Activated T-helper 1 cell treated with anti-CD3 and anti-CD28 coated beads, Interleukin-2, amount 50 U/mL, for 16 hours (primary cell): ENCODE data around the gene GATA2.

ENCODE experiments used
- DNase-seq, 2 donors: peaks; one replicate each; pipeline ENCODE4 v3.0.0-alpha.2; 2020; ENCODE audit warnings: low read depth in 1 of 2, low spot score in 1 of 2

The GATA2 gene

GRCh38 chr3:128492671-128493569, at the start of gene GATA2:
GATA2 (minus strand) TSS chr3:128493201; CDS start chr3:128487031, 6,170 bp downstream.
- DNase-seq: no peak

DNA sequence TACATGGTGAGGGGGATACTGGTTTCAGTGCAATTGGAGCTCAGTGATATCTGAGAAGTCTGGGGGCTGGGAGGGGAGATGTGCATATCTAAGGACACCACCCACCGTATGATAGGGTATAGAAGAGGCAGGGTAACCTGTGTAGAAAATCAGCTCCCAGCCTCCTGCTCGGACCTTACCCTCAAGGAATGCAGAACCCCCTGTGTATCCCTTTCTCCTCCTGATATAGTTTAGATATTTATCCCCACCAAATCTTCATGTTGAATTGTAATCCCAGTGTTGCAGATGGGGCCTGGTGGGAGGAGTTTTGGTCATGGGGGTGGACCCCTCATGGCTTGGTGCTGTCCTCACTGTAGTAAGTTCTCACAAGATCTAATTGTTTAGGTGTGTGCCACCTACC, 48.2 kb upstream of the GATA2 start:
- no peak for DNase-seq

DNA sequence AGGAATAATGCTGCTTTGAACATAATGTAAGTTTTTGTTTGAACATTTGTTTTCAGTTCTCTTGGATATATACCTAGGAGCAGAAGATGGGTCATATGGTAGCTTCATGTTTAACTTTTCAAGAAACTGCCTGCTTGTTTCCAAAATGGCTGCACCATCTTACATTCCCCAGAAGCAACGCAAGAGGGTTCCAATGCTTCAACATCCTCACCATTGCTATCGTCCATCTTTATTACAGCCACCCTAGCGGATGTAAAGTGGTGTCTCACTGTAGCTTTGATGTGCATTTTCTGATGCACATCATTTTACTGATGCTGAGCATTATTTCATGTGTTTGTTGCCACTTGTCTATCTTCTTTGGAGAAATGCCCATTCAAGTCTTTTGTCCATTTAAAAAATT, 46.4 kb upstream of the GATA2 start:
- no peak for DNase-seq

DNA sequence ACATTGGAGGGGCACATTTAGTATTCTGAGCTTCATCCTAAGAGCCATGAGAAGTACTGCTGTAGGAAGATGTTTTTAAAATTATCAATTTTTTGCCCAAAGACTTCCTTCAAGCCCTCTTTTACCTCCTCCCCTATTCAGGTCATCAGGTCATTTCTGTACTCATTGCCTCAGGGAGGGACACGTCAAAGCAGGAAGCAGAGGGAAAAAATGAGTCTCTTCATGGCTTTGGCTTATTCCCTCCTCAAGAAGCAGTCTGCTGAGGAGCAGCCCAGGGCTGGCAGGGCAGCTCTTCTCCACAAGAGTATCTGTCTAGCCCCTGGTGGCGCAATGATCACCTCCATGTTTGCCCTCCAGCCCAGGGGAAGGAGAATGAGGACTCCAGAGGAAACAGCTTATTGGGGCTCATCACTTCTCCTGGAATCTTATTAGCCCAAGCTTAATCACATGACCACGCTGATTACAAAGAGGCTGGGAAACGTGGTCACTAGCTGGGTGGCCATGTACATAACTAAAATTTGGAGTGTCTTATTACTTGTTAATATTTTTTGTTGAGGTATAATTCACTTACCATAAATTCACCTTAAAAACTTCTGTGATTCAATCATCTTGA, 44.2 kb upstream of the GATA2 start:
- no peak for DNase-seq

- no peak for DNase-seq
These were observed 39.3 kb upstream of the GATA2 start for GRCh38 chr3:128532012-128532983.

DNA sequence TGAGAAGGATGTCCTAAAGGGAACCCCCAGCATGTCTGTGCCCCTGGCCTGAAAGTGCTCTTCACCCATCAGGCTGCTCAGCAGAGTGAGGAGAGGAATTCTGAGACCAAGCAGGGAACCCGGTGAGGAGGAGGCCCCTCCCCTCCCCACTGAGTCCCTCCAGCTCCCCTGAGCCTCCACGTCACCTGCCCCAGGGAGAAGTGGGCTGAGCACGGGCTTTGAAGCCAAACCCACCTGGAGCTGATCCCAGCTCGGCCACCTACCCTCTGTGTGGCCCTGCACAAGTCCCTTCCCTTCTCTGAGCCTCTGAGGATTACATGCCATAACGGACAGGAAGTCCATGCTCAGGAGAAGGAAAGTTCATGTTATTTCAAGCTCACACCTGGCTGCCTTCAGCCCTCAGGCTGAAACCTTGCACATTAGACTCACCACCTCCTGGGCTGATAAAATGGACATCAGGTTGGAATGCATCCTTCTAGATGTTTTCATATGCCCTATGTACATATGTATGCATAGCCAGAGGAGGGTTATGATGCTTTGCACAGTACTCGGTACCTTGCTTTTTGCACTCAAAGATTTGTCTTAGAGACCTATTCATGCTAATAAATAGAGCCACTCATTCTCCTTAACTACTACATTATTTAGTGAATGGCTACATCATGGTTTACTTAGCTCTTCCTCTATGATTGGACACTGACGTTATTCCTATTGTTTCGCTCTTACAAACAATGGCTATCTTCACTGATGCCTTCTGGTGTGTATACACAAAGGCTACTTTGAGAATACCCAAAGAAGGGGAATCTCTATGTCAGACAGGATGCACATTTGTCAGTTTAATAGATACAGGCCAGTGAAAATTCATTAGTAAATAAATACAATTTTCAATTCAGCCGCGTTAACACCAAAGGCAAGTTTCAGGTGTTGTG, 31.6 kb upstream of the GATA2 start:
- no peak for DNase-seq

DNA sequence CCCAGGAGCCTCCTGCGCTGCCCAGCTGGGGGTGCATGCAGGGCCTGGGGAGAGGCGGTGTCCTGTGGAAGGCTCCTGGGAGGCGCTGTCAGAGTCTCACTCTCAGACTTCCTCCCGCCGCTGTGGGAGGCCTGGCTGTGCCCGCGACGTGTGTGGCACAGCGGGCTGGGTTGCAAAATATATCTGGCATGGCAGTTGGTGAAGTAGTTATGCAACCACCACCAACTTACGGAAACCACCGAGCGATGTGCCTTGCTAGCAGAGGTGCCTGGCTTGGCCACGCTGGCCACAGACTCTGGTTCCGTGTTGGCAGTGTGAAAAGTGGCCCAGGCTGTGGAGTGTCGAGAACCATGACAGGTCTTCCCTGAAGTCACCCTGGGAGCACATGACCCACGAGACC, 30.6 kb upstream of the GATA2 start:
- DNase-seq: no peak

GRCh38 chr3:128521715-128522114, 28.7 kb upstream of the GATA2 start:
- no peak for DNase-seq

DNA sequence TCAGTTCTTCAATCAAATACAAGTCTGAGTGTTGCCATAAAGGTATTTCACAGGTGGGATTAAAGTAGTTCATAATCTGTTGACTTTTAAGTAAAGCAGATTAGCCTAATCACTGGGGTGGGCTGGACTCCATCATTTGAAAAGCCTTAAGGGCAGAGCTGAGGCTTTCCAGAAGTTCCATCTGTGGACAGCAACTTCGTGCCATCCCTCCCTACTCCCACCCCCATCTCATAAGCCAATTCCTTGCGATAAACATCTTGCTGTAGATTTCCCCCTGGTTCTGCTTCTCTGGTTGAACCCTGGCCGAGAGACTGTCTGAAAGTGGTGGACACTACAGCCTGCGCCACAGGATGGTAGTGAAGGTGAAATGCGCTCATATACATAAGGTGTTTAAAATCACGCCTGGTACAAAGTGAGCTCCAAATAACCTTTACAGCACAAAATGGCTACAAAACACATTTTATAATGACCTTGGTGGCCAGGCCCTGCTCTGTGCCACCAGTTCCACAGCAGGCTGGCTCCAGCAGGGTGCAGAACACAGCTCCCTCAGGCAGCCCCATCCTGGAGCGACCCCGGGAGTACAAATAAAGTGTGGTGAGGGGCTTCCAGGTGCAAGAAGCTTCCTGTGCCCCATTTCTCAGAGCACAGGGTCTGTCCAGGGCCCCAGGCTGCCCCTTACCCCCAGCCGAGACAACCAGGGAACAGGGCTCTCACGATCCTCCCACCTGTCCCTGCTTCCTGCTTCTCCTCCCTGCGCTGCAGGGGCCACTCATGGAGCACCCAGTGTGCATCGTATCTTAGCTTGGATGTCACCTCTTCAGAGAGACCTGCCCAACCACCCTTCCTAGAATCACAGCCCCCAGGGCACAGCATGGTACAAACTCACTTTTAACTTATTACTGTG, 25.8 kb upstream of the GATA2 start:
- no peak for DNase-seq

- DNase-seq: no peak
These were observed 24.6 kb upstream of the GATA2 start for GRCh38 chr3:128517648-128518047.

- no peak for DNase-seq
These were observed 23.0 kb upstream of the GATA2 start for GRCh38 chr3:128515967-128516366.

GRCh38 chr3:128508852-128509251, 15.9 kb upstream of the GATA2 start:
- DNase-seq: no peak

DNA sequence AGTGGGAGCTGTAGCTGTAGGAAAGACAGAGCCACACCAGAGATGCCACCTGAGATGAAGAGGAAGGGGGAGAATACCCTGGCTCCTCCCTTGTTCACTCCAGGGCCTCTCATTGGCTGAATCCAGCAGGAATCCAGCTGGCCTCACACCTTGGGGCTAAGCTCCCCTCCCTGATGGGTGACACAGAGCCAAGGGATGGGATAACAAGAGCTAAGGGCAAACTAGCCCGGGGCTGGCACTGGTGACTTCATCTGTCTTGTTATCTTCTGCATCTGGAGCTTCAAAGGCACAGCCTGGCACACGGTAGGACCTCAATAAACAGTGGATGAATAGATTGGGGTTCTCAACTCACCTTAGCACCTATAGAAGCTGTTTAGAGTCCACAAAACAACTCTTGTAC, 13.8 kb upstream of the GATA2 start:
- DNase-seq: no peak

DNA sequence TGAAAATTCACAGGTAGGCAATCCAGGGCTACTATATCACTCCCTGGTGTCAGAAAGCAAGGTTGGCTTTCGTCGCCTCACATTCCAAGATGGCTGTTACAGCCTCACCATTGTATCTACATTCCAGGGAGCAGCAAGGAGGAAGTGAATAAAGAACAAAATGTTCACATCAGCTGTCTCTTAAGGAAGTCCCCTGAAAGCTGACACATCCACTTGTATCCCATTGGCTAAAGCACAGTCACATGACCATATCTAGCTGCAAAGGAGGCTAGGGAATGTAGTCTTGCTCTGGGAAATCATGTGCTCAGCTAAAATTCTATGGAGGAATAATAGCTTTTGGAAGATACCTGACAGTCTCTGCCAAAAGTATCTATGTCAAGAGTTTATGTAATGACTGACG, 12.8 kb upstream of the GATA2 start:
- no peak for DNase-seq

- no peak for DNase-seq
These were observed 12.1 kb upstream of the GATA2 start for GRCh38 chr3:128504963-128505730.

DNA sequence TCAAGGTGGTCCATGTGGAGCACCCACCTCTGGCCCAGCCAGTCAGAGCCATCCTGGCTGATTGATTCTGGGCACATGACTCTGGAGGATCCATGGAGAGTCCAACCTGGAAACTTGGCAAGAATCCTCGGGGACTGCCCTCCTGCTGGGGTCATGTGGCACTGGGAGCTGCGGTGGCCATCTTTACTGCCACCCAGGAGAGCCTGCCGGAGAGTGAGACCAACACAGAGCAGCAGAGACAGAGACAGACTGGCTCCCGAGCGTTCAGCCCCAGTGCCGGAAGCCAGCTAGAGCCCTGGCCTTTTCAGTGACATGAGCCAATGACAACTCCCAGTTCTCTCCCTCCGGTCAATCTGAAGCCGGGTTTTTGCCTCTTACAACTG, 11.5 kb upstream of the GATA2 start:
- DNase-seq: no peak

GRCh38 chr3:128503751-128504532, 10.9 kb upstream of the GATA2 start:
- no peak for DNase-seq

- no peak for DNase-seq
These were observed 10.2 kb upstream of the GATA2 start for GRCh38 chr3:128503164-128503651.
